Skeletal muscle satellite cell (primary cell): ENCODE results near the gene PDGFRA.
"Not testable (repeated sequence)": the region's sequence is repeated elsewhere in the genome, so short reads cannot be mapped to it uniquely, and the experiment has no call there.

ENCODE experiments used
- H3K27me3 ChIP-seq: 2 replicates; pipeline ENCODE4 v1.7.0; 2013; ENCODE audit warnings: low read length; ENCODE audit not compliant: control insufficient read depth, insufficient read depth
- H3K36me3 ChIP-seq: 2 replicates; pipeline ENCODE4 v1.7.0; 2013; ENCODE audit warnings: mild to moderate bottlenecking, control low read depth, low read length; ENCODE audit not compliant: insufficient read depth
- H3K4me1 ChIP-seq: 2 replicates; pipeline ENCODE4 v1.7.0; 2013; ENCODE audit warnings: low read length; ENCODE audit not compliant: control insufficient read depth, insufficient read depth
- H3K4me2 ChIP-seq: 2 replicates; pipeline ENCODE4 v1.7.0; 2013; ENCODE audit warnings: mild to moderate bottlenecking, low read length
- H3K4me3 ChIP-seq: 2 replicates; pipeline ENCODE4 v1.7.0; 2013; ENCODE audit warnings: low read length
- H3K9ac ChIP-seq: 2 replicates; pipeline ENCODE4 v1.7.0; 2013; ENCODE audit warnings: mild to moderate bottlenecking, low read depth, low read length, moderate library complexity
- H3K9me3 ChIP-seq: replicated peaks from 2 replicates; pipeline ENCODE4 v1.7.0; 2013; ENCODE audit warnings: mild to moderate bottlenecking, control low read depth, low read length

PDGFRA gene

DNA sequence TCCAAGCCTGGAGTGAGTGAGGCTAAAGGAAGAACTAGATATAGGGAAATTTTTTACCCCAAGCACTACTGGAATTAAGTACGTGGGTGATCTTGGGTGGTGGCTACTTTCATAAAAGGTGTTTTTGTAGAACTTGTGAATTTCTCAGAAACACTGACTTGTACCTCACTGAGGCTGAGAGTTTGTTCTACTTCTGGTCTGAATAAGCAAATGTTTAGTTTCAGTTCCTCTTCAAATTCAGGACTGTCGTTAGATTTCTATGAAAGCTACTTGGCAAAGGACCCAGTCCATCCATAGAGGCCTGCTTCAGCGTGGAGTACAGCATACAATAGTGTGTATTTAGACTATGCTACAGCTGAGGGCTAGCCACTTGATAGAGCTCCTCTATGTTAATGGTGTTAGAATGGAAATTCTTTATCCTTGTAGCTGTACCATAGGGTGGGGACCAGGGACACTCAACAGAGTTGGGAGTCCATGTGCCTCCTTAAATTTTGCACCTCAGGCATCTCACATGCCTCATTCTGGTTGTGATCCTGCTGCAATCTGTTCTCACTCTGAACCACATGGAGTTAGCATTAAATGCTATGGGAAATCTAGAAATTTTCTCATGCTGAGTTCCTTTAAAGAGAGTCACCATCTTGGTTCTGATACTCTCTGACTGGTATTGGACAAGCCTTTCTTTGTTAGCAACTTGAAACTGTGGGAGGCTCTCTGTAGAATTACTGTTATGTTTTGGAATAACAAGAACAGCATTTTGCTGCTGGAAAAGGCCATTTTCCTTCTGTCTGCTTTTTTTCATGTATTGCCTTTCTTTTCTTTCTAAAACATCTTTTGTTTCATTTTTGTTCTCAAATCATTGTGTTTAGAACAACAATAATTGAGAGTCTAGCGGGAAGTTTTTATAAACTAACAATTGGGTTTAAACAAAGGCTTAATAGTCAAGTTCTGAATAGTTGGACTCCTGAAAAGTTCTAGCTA, 86.8 kb downstream of the PDGFRA start:
- Histone ChIP-seq H3K9ac (no peak overlapping the region), H3K9me3 (no peaks in the 10 kb centered on the region), H3K4me2 (no peak overlapping the region), H3K4me3 (no peak overlapping the region), H3K4me1 (no peaks in the 10 kb centered on the region), H3K27me3 (peaks cover 33% of the 10 kb centered on the region), H3K36me3 (no peaks in the 10 kb centered on the region)

DNA sequence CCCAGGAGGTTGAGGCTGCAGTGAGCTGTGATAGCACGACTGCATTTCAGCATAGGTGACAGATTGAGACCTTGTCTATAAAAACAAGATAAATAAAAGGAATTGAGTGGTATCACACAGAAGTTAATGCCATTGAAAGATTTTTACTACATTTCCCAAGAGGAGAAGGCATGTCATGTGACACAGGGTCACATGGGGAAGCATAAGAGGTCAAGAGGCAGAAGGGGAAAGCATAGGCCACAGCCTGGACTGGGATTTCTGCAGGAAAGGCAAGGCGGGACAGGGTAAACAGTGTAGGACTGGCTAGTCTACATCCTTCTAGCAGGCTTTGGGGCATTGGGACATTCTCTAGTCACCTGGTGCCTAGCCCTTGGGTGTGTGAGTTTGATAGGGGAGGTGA, 88.6 kb downstream of the PDGFRA start:
- no peak overlapping the region for H3K4me3 ChIP-seq
- no peaks in the 10 kb centered on the region for H3K36me3 ChIP-seq
- H3K4me1 ChIP-seq = no peaks in the 10 kb centered on the region
- no peaks in the 10 kb centered on the region for H3K9me3 ChIP-seq
- H3K9ac ChIP-seq = no peak overlapping the region
- H3K4me2 ChIP-seq = no peak overlapping the region
- peaks cover 33% of the 10 kb centered on the region for H3K27me3 ChIP-seq

GRCh38 chr4:54318904-54319303, 89.8 kb downstream of the PDGFRA start:
- H3K9me3 ChIP-seq = no peaks in the 10 kb centered on the region
- no peak overlapping the region for H3K4me2 ChIP-seq
- no peak overlapping the region for H3K9ac ChIP-seq
- H3K4me3 ChIP-seq = no peak overlapping the region
- peaks cover 27% of the 10 kb centered on the region for H3K27me3 ChIP-seq
- no peaks in the 10 kb centered on the region for H3K36me3 ChIP-seq
- H3K4me1 ChIP-seq = no peaks in the 10 kb centered on the region

DNA sequence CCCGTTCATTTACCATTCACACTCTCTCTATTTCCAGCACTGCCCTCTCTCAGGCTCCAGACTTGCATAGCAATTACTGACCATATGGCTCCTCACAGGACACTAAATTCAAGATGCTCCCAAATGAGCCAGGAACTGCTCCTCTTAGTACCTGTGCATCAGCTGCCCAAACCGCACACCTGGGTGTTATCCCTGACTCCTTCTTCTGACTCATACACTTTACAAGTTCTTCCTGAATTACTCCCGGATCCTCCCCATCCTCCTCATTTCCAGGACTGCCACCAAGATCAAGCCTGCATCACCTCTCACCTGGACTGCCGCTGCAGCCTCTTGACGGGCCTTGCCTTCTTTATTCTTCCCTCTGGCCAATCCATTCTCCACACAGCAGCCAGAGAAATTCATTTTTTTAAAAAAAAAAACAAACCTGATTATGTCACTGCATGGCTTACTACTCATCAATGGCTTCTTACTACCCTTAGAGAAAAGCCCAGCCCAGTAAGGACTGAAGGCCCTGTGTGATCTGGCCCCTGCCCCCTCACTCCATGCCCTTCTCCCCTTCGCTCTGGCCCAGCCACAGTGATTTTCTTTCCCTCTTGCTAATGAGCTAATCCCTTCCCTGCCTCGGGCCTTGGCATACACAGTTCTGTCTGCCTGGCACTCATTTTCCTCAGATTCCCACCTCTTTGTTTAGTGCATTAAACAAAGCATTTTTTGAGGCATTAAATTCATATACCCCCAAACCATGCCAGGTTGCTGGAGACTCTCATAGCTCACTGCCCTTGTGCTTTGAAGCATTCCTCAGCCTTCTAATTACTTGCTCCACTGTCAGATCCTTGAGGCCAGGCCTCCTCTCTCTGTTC, 92.0 kb downstream of the PDGFRA start:
- Histone ChIP-seq H3K4me2 (no peak overlapping the region), H3K27me3 (peaks cover 8% of the 10 kb centered on the region), H3K36me3 (no peaks in the 10 kb centered on the region), H3K4me3 (no peak overlapping the region), H3K9ac (no peak overlapping the region), H3K9me3 (no peaks in the 10 kb centered on the region), H3K4me1 (no peaks in the 10 kb centered on the region)

- H3K36me3 ChIP-seq = no peaks in the 10 kb centered on the region
- no peak overlapping the region for H3K9ac ChIP-seq
- no peak overlapping the region for H3K4me2 ChIP-seq
- H3K4me1 ChIP-seq = no peaks in the 10 kb centered on the region
- no peaks in the 10 kb centered on the region for H3K9me3 ChIP-seq
- H3K27me3 ChIP-seq = peaks cover 11% of the 10 kb centered on the region
- no peak overlapping the region for H3K4me3 ChIP-seq
Measured at GRCh38 chr4:54322818-54323417, 93.8 kb downstream of the PDGFRA start.

- no peak overlapping the region for H3K4me3 ChIP-seq
- no peaks in the 10 kb centered on the region for H3K4me1 ChIP-seq
- peaks cover 35% of the 10 kb centered on the region for H3K27me3 ChIP-seq
- no peak overlapping the region for H3K4me2 ChIP-seq
- H3K9me3 ChIP-seq = no peaks in the 10 kb centered on the region
- no peaks in the 10 kb centered on the region for H3K36me3 ChIP-seq
- no peak overlapping the region for H3K9ac ChIP-seq
Measured at GRCh38 chr4:54330896-54331295, 101.8 kb downstream of the PDGFRA start.

DNA sequence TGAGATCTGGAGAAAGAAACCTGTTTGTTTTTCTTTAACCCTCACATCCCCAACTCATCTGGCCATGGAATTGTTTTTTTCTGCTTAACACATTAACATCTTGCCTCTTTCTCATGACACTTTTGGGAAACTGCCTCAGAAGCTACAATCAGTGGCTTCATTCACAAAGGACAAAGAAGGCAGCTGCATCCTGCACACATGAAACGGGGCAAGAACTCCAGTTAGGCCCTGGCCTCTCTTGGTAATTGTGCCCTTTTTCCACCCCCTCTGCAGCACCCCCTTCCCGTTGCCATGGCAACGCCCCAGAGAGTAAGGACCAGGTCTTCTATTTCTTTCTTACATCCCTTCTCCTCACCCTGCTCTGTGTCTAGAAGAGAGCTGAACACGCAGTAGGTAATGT, 103.4 kb downstream of the PDGFRA start:
- Histone ChIP-seq H3K9me3 (no peaks in the 10 kb centered on the region), H3K36me3 (no peaks in the 10 kb centered on the region), H3K27me3 (peaks cover 38% of the 10 kb centered on the region), H3K4me3 (no peak overlapping the region), H3K9ac (no peak overlapping the region), H3K4me1 (no peaks in the 10 kb centered on the region), H3K4me2 (no peak overlapping the region)

DNA sequence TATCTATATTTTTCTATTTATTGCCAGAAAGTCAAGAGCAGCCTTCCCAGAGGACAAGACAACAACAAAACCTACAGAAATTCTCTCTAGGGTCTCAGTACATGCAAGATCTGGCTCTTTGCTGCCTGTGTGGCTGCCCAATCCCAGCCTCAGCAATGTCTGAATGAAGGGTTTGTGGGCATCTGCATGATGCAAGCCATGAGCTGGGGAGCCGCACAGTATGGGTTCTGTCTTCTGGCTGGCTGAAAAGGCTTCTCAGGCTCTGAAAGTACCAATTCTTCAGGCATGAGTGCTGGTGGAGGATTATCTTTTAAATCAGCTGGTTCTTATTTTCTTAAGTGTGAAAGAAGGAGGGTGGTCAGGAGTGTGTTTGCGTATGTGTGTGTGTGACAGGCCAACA, 104.6 kb downstream of the PDGFRA start:
- no peaks in the 10 kb centered on the region for H3K9me3 ChIP-seq
- H3K4me1 ChIP-seq = no peaks in the 10 kb centered on the region
- H3K27me3 ChIP-seq = peaks cover 38% of the 10 kb centered on the region
- H3K9ac ChIP-seq = no peak overlapping the region
- H3K4me3 ChIP-seq = no peak overlapping the region
- no peak overlapping the region for H3K4me2 ChIP-seq
- no peaks in the 10 kb centered on the region for H3K36me3 ChIP-seq

GRCh38 chr4:54334769-54335168, 105.7 kb downstream of the PDGFRA start:
- not testable (repeated sequence) for H3K4me3 ChIP-seq, H3K4me1 ChIP-seq, H3K9ac ChIP-seq, H3K4me2 ChIP-seq, H3K9me3 ChIP-seq, H3K36me3 ChIP-seq
- H3K27me3 ChIP-seq = peaks cover 38% of the 10 kb centered on the region

- H3K27me3 ChIP-seq = peaks cover 49% of the 10 kb centered on the region
- H3K36me3 ChIP-seq = no peaks in the 10 kb centered on the region
- H3K4me2 ChIP-seq = no peak overlapping the region
- H3K9ac ChIP-seq = no peak overlapping the region
- no peaks in the 10 kb centered on the region for H3K9me3 ChIP-seq
- H3K4me3 ChIP-seq = no peak overlapping the region
- H3K4me1 ChIP-seq = no peaks in the 10 kb centered on the region
Measured at GRCh38 chr4:54337009-54337408, 107.9 kb downstream of the PDGFRA start.

GRCh38 chr4:54342067-54342466, 113.0 kb downstream of the PDGFRA start:
- not testable (repeated sequence) for H3K4me1 ChIP-seq, H3K9ac ChIP-seq

More at GRCh38 chr4:54342067-54342466, 113.0 kb downstream of the PDGFRA start:
- H3K9me3 ChIP-seq, H3K4me3 ChIP-seq, H3K4me2 ChIP-seq, H3K36me3 ChIP-seq: not testable (repeated sequence)
- peaks cover 36% of the 10 kb centered on the region for H3K27me3 ChIP-seq
